Liver (tissue), 9 donors: Measurements from ENCODE around the gene DRD4. TPM values are rescaled to one million over a fixed set of nuclear protein-coding genes. Genes with fewer than 3 reads are reported as not detected.

Source experiments
- DNase-seq: peaks from one replicate; pipeline ENCODE4 v3.0.0-alpha.2; 2017; ENCODE audit warnings: low spot score
- H3K27ac ChIP-seq, 2 donors: one replicate each; pipeline ENCODE4 v1.7.0; 2013; ENCODE audit warnings: inconsistent platforms in 2 of 2, low read length in 2 of 2, control low read depth in 1 of 2, low read depth in 1 of 2, mild to moderate bottlenecking in 1 of 2
- H3K27me3 ChIP-seq, 4 donors: one replicate each; pipeline versions ENCODE4 v1.6.1 to v1.7.0; 2013; ENCODE audit warnings: low read length in 3 of 4, inconsistent platforms in 1 of 4, mild to moderate bottlenecking in 1 of 4, moderate library complexity in 1 of 4; ENCODE audit not compliant: control insufficient read depth in 4 of 4, insufficient read depth in 4 of 4
- H3K36me3 ChIP-seq, 4 donors: one replicate each; pipeline versions ENCODE4 v1.6.1 to v1.7.0; 2013; ENCODE audit warnings: low read length in 3 of 4, mild to moderate bottlenecking in 3 of 4, low read depth in 1 of 4, moderate library complexity in 1 of 4; ENCODE audit not compliant: control insufficient read depth in 4 of 4, insufficient read depth in 3 of 4
- H3K4me1 ChIP-seq, 4 donors: one replicate each; pipeline versions ENCODE4 v1.6.1 to v1.7.0; 2013; ENCODE audit warnings: low read length in 3 of 4, mild to moderate bottlenecking in 3 of 4, moderate library complexity in 1 of 4; ENCODE audit not compliant: control insufficient read depth in 4 of 4, insufficient read depth in 4 of 4
- H3K4me3 ChIP-seq, 3 donors: one replicate each; pipeline versions ENCODE4 v1.6.1 to v1.7.0; 2013; ENCODE audit warnings: low read length in 3 of 3, control low read depth in 1 of 3, low read depth in 1 of 3, mild to moderate bottlenecking in 1 of 3
- H3K9ac ChIP-seq, 2 donors: one replicate each; pipeline ENCODE4 v1.7.0; 2013; ENCODE audit warnings: low read length in 2 of 2, mild to moderate bottlenecking in 2 of 2, moderate library complexity in 2 of 2, control low read depth in 1 of 2, low read depth in 1 of 2
- H3K9me3 ChIP-seq, 4 donors: one replicate each; pipeline versions ENCODE4 v1.6.1 to v1.7.0; 2013; ENCODE audit warnings: low read length in 3 of 4; ENCODE audit not compliant: control insufficient read depth in 4 of 4
- FOXA1 ChIP-seq: IDR thresholded peaks from 2 replicates; pipeline ENCODE4 v1.6.1; 2016; ENCODE audit warnings: antibody characterized with exemption
- GABPA ChIP-seq, 2 donors: IDR thresholded peaks in 1 of 2; conservative IDR thresholded peaks in 1 of 2; 2 replicates each; pipeline ENCODE4 v1.6.1; 2016; ENCODE audit warnings: antibody characterized with exemption in 2 of 2, mild to moderate bottlenecking in 1 of 2, moderate library complexity in 1 of 2
- HNF4G ChIP-seq: IDR thresholded peaks from 2 replicates; pipeline ENCODE4 v1.6.1; 2016; ENCODE audit warnings: antibody characterized with exemption
- JUND ChIP-seq, 2 donors: IDR thresholded peaks; 2 replicates each; pipeline ENCODE4 v1.6.1; 2016; ENCODE audit warnings: antibody characterized with exemption in 2 of 2
- NR2F2 ChIP-seq: IDR thresholded peaks from 2 replicates; pipeline ENCODE4 v1.6.1; 2016; ENCODE audit warnings: antibody characterized with exemption
- SP1 ChIP-seq: IDR thresholded peaks from 2 replicates; pipeline ENCODE4 v1.6.1; 2018; ENCODE audit warnings: antibody characterized with exemption, mild to moderate bottlenecking
- TAF1 ChIP-seq: conservative IDR thresholded peaks from 2 replicates; pipeline ENCODE4 v1.6.1; 2016; ENCODE audit warnings: antibody characterized with exemption, mild to moderate bottlenecking
- YY1 ChIP-seq: IDR thresholded peaks from 2 replicates; pipeline ENCODE4 v1.6.1; 2016; ENCODE audit warnings: antibody characterized with exemption, mild to moderate bottlenecking
- WGBS: extraction: QIAGEN DNeasy Blood & Tissue Kit; methylation state at CpG from one replicate; pipeline ENCODE4 v1.1.7; 2013; 5-methylcytosine and 5-hydroxymethylcytosine counted together
- polyA plus RNA-seq, 2 donors: library from polyadenylated mRNA; stranded (reverse) in 1 of 2; unstranded in 1 of 2; fragments of 200-250 nt in 1 of 2; fragments of >200 nt in 1 of 2; fragmentation: Nextera tagmentation in 1 of 2; extraction: Ambion mirVana in 1 of 2; gene quantifications; one replicate each; pipeline versions ENCODE4 v1.2.1 to v1.2.3, GENCODE V29; 2013 to 2015
- total RNA-seq, 2 donors: library from RNA; depleted of rRNA; stranded (reverse); fragments of >200 nt; gene quantifications; one replicate each; pipeline ENCODE4 v1.2.3, GENCODE V29; 2014
- TF ChIP-seq, protein P1 (sequence below): fragments of 150-350 bp; IDR thresholded peaks from 2 replicates; pipeline ENCODE4 v1.5.1; 2017; ENCODE audit warnings: improper control_type of control experiment, low read depth, low read length; ENCODE audit not compliant: missing input control
- TF ChIP-seq, protein P2 (sequence below): IDR thresholded peaks from 2 replicates; pipeline ENCODE4 v1.6.1; 2016; ENCODE audit warnings: antibody characterized with exemption
- TF ChIP-seq, protein P3 (sequence below): IDR thresholded peaks from 2 replicates; pipeline ENCODE4 v1.6.1; 2016; ENCODE audit warnings: antibody characterized with exemption
- TF ChIP-seq, protein P4 (sequence below): IDR thresholded peaks from 2 replicates; pipeline ENCODE4 v1.6.1; 2016; ENCODE audit warnings: antibody characterized with exemption, mild to moderate bottlenecking
- donor health status: healthy.
- donor health status: healthy.
- donor health status: healthy.
- donor health status: healthy.
- donor health status: healthy.

DRD4 gene
- total and polyA plus RNA-seq, 4 donors, result not detected

DNA sequence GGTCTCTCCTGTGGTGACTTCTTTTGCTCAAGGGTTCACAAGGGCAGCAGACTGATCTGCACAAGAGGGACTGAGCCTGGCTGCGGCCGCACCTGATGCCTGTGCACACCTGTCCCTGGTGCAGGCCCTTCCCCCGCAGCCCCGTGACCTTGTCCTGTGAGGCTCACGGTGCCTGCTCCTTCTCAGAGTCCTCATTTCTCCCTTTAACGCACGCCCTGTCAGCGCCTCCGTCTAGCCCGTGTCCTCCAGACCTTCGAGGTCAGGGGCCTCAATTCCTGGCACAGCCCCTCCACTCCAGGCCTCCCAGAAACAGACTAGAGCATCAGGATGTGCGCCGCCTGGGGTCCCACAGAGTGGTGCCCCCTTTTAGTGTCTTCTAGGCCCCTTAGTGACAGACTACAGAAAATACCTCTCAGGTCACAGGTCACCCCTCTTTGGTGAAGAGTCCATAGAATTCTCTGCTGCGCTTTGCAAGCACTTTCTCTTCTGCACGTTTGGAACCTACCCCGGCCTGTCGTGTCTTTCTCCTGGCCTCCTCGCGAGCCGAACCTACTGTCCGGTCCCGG, 1.0 kb upstream of the DRD4 start:
- Histone ChIP-seq H3K4me1 (peaks cover 3 to 16% (median 7%) of the 10 kb centered on the region in 4 donors), H3K9me3 (no peaks in the 10 kb centered on the region), H3K4me3 (no peak overlapping the region), H3K9ac (no peak overlapping the region), H3K27ac (no peak overlapping the region), H3K36me3 (no peaks in the 10 kb centered on the region), H3K27me3 (no peaks in the 10 kb centered on the region)
- WGBS, result 77% methylated on average over 22 of the region's 22 CpGs
- TF ChIP-seq, protein P1, sequence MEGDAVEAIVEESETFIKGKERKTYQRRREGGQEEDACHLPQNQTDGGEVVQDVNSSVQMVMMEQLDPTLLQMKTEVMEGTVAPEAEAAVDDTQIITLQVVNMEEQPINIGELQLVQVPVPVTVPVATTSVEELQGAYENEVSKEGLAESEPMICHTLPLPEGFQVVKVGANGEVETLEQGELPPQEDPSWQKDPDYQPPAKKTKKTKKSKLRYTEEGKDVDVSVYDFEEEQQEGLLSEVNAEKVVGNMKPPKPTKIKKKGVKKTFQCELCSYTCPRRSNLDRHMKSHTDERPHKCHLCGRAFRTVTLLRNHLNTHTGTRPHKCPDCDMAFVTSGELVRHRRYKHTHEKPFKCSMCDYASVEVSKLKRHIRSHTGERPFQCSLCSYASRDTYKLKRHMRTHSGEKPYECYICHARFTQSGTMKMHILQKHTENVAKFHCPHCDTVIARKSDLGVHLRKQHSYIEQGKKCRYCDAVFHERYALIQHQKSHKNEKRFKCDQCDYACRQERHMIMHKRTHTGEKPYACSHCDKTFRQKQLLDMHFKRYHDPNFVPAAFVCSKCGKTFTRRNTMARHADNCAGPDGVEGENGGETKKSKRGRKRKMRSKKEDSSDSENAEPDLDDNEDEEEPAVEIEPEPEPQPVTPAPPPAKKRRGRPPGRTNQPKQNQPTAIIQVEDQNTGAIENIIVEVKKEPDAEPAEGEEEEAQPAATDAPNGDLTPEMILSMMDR, result no peak
- TF ChIP-seq, protein P2, sequence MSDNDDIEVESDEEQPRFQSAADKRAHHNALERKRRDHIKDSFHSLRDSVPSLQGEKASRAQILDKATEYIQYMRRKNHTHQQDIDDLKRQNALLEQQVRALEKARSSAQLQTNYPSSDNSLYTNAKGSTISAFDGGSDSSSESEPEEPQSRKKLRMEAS, result no peak
- TF ChIP-seq HNF4G (no peak), GABPA (IDR thresholded peaks at IDR 0.05 in 1 of 2, conservative IDR thresholded peaks at IDR 0.05 in 1 of 2) (no peak), NR2F2 (no peak), SP1 (no peak)
- DNase-seq, result no peak

DNA sequence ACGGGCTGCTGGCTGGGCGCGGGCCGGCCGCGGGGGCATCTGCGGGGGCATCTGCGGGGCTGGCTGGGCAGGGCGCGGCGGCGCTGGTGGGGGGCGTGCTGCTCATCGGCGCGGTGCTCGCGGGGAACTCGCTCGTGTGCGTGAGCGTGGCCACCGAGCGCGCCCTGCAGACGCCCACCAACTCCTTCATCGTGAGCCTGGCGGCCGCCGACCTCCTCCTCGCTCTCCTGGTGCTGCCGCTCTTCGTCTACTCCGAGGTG, 194 bp downstream of the DRD4 start:
- Histone ChIP-seq H3K27ac (no peak overlapping the region), H3K27me3 (no peaks in the 10 kb centered on the region), H3K9ac (no peak overlapping the region), H3K36me3 (peaks cover 0 to 2% (median under 1%) of the 10 kb centered on the region in 4 donors), H3K9me3 (no peaks in the 10 kb centered on the region), H3K4me1 (peaks cover 3 to 16% (median 7%) of the 10 kb centered on the region in 4 donors), H3K4me3 (peak overlapping the region in 1 of 3 donors; percentile 37)
- WGBS, result 13% methylated on average over 34 of the region's 34 CpGs
- TF ChIP-seq JUND (IDR thresholded peaks at IDR 0.05) (no peak), HNF4G (no peak), FOXA1 (no peak), YY1 (no peak), TAF1 (no peak)
- TF ChIP-seq, protein P3, sequence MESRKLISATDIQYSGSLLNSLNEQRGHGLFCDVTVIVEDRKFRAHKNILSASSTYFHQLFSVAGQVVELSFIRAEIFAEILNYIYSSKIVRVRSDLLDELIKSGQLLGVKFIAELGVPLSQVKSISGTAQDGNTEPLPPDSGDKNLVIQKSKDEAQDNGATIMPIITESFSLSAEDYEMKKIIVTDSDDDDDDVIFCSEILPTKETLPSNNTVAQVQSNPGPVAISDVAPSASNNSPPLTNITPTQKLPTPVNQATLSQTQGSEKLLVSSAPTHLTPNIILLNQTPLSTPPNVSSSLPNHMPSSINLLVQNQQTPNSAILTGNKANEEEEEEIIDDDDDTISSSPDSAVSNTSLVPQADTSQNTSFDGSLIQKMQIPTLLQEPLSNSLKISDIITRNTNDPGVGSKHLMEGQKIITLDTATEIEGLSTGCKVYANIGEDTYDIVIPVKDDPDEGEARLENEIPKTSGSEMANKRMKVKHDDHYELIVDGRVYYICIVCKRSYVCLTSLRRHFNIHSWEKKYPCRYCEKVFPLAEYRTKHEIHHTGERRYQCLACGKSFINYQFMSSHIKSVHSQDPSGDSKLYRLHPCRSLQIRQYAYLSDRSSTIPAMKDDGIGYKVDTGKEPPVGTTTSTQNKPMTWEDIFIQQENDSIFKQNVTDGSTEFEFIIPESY, result no peak
- TF ChIP-seq, protein P4, sequence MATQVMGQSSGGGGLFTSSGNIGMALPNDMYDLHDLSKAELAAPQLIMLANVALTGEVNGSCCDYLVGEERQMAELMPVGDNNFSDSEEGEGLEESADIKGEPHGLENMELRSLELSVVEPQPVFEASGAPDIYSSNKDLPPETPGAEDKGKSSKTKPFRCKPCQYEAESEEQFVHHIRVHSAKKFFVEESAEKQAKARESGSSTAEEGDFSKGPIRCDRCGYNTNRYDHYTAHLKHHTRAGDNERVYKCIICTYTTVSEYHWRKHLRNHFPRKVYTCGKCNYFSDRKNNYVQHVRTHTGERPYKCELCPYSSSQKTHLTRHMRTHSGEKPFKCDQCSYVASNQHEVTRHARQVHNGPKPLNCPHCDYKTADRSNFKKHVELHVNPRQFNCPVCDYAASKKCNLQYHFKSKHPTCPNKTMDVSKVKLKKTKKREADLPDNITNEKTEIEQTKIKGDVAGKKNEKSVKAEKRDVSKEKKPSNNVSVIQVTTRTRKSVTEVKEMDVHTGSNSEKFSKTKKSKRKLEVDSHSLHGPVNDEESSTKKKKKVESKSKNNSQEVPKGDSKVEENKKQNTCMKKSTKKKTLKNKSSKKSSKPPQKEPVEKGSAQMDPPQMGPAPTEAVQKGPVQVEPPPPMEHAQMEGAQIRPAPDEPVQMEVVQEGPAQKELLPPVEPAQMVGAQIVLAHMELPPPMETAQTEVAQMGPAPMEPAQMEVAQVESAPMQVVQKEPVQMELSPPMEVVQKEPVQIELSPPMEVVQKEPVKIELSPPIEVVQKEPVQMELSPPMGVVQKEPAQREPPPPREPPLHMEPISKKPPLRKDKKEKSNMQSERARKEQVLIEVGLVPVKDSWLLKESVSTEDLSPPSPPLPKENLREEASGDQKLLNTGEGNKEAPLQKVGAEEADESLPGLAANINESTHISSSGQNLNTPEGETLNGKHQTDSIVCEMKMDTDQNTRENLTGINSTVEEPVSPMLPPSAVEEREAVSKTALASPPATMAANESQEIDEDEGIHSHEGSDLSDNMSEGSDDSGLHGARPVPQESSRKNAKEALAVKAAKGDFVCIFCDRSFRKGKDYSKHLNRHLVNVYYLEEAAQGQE, result no peak
- TF ChIP-seq, protein P1, result no peak
- TF ChIP-seq, protein P2, result no peak
- DNase-seq, result no peak
